Measurements from ENCODE around the gene HTRA3. TPM values are rescaled to one million over a fixed set of nuclear protein-coding genes. Genes with fewer than 3 reads are reported as not detected.

Gene HTRA3
- total RNA-seq, 1 experiment from 2014 or later = 0.64 TPM

- DNase-seq (ENCODE audit: low spot score) = no peak
- no peaks in the 10 kb centered on the region for H3K27me3 ChIP-seq (replicated peaks; ENCODE audit: insufficient read depth, low read depth, low read length, poor library complexity)
- peaks cover 3% of the 10 kb centered on the region for H3K4me1 ChIP-seq (ENCODE audit: insufficient read depth, low read length, poor library complexity, severe bottlenecking)
- BruUV-seq (replicated peaks) = no TSS peak
- intact Hi-C loops (cut with micrococcal nuclease; ENCODE audit: unreplicated experiment) = no loop called here
- no peaks in the 10 kb centered on the region for H3K9me3 ChIP-seq (ENCODE audit: low read depth, low read length, poor library complexity, severe bottlenecking)
- ChIA-PET POLR2A (ENCODE audit: low non-redundant PET) (no interaction called here), CTCF (no interaction called here)
- H3K27ac ChIP-seq (ENCODE audit: low read depth, low read length, poor library complexity, severe bottlenecking) = no peak overlapping the region
- H3K4me3 ChIP-seq (ENCODE audit: low read depth, low read length, poor library complexity, severe bottlenecking) = no peak overlapping the region
- TF ChIP-seq EZH2 (IDR thresholded peaks at IDR 0.05; ENCODE audit: borderline replicate concordance, low read depth, low read length, poor library complexity, severe bottlenecking) = no peak
- TF ChIP-seq CTCF (conservative IDR thresholded peaks at IDR 0.05; ENCODE audit: low read depth, low read length) = no peak
- no peaks in the 10 kb centered on the region for H3K36me3 ChIP-seq (ENCODE audit: insufficient read depth, low read length, poor library complexity, severe bottlenecking)
Observed at GRCh38 chr4:8321220-8321619, 51.7 kb downstream of the HTRA3 start.

GRCh38 chr4:8321771-8322170 lies 52.2 kb downstream of the HTRA3 start:
- no TSS peak for BruUV-seq (replicated peaks)
- CTCF ChIA-PET = no interaction called here
- H3K9me3 ChIP-seq (ENCODE audit: low read depth, low read length, poor library complexity, severe bottlenecking) = no peaks in the 10 kb centered on the region
- POLR2A ChIA-PET (ENCODE audit: low non-redundant PET) = no interaction called here
- intact Hi-C loops (cut with micrococcal nuclease; ENCODE audit: unreplicated experiment) = no loop called here
- no peak for TF ChIP-seq EZH2 (IDR thresholded peaks at IDR 0.05; ENCODE audit: borderline replicate concordance, low read depth, low read length, poor library complexity, severe bottlenecking)
- no peak for TF ChIP-seq CTCF (conservative IDR thresholded peaks at IDR 0.05; ENCODE audit: low read depth, low read length)
- H3K27ac ChIP-seq (ENCODE audit: low read depth, low read length, poor library complexity, severe bottlenecking) = no peak overlapping the region
- no peak overlapping the region for H3K4me3 ChIP-seq (ENCODE audit: low read depth, low read length, poor library complexity, severe bottlenecking)
- DNase-seq (ENCODE audit: low spot score) = no peak
- H3K36me3 ChIP-seq (ENCODE audit: insufficient read depth, low read length, poor library complexity, severe bottlenecking) = no peaks in the 10 kb centered on the region
- H3K27me3 ChIP-seq (replicated peaks; ENCODE audit: insufficient read depth, low read depth, low read length, poor library complexity) = no peaks in the 10 kb centered on the region
- no peaks in the 10 kb centered on the region for H3K4me1 ChIP-seq (ENCODE audit: insufficient read depth, low read length, poor library complexity, severe bottlenecking)

- no peak overlapping the region for H3K27ac ChIP-seq (ENCODE audit: low read depth, low read length, poor library complexity, severe bottlenecking)
- TF ChIP-seq EZH2 (IDR thresholded peaks at IDR 0.05; ENCODE audit: borderline replicate concordance, low read depth, low read length, poor library complexity, severe bottlenecking) = no peak
- H3K4me1 ChIP-seq (ENCODE audit: insufficient read depth, low read length, poor library complexity, severe bottlenecking) = no peaks in the 10 kb centered on the region
- intact Hi-C loops (cut with micrococcal nuclease; ENCODE audit: unreplicated experiment) = no loop called here
- POLR2A ChIA-PET (ENCODE audit: low non-redundant PET) = no interaction called here
- H3K9me3 ChIP-seq (ENCODE audit: low read depth, low read length, poor library complexity, severe bottlenecking) = no peaks in the 10 kb centered on the region
- CTCF ChIA-PET = no interaction called here
- BruUV-seq (replicated peaks) = no TSS peak
- no peak for DNase-seq (ENCODE audit: low spot score)
- H3K27me3 ChIP-seq (replicated peaks; ENCODE audit: insufficient read depth, low read depth, low read length, poor library complexity) = no peaks in the 10 kb centered on the region
- H3K4me3 ChIP-seq (ENCODE audit: low read depth, low read length, poor library complexity, severe bottlenecking) = no peak overlapping the region
- H3K36me3 ChIP-seq (ENCODE audit: insufficient read depth, low read length, poor library complexity, severe bottlenecking) = no peaks in the 10 kb centered on the region
Observed at GRCh38 chr4:8322794-8323704, 53.5 kb downstream of the HTRA3 start.
